AG04449 (cell line): ENCODE data around the gene ITM2C.

Source experiments
- CTCF ChIA-PET: fragments of 350-600 bp; formaldehyde crosslinking; extraction: SDS; loops from one replicate; lab custom pipeline; 2021; ENCODE audit warnings: antibody characterized with exemption; lab: Yijun Ruan, JAX
- POLR2A ChIA-PET: fragments of 400-600, 350-600 bp; formaldehyde crosslinking; extraction: SDS; loops from one replicate; lab custom pipeline; 2020; ENCODE audit warnings: antibody characterized with exemption, inconsistent platforms; lab: Yijun Ruan, JAX
- DNase-seq: peaks from one replicate; pipeline ENCODE4 v3.0.0-alpha.2; 2010; ENCODE audit warnings: low read depth, low spot score
- H3K4me3 ChIP-seq: 2 replicates; pipeline ENCODE4 v1.5.1; 2011; ENCODE audit warnings: low read depth, mild to moderate bottlenecking, control low read depth, low read length
- CTCF ChIP-seq: IDR thresholded peaks from one replicate; pipeline ENCODE4 v1.5.1; 2011; ENCODE audit warnings: mild to moderate bottlenecking, moderate library complexity, low read length, control low read depth, inconsistent platforms; ENCODE audit not compliant: insufficient read depth; ENCODE audit errors: missing control alignments

ITM2C gene

GRCh38 chr2:230846360-230846759 lies 18.4 kb upstream of the ITM2C start:
- TF ChIP-seq CTCF = no peak
- H3K4me3 ChIP-seq = no peak overlapping the region
- no peak for DNase-seq
- POLR2A ChIA-PET = no interaction called here
- CTCF ChIA-PET = interaction anchor here (0.9 to 4.2 kb wide), 8 partner anchors 13 to 141 kb away, joined by 3 to 79 read pairs (median 14); no protein-coding TSS in a partner anchor

- ChIA-PET POLR2A (no interaction called here), CTCF (interaction anchor here (0.7 to 4.2 kb wide), 28 partner anchors 8 to 929 kb away, joined by 3 to 79 read pairs (median 6); partner anchors contain the start of gene ITM2C)
- no peak overlapping the region for H3K4me3 ChIP-seq
- peak; percentile 9 for DNase-seq
- peak; percentile 95 for TF ChIP-seq CTCF
Observed at GRCh38 chr2:230847883-230848388, 16.8 kb upstream of the ITM2C start.

- H3K4me3 ChIP-seq = no peak overlapping the region
- POLR2A ChIA-PET = no interaction called here
- no peak for DNase-seq
- CTCF ChIA-PET = interaction anchor here (1.0 to 4.2 kb wide), 21 partner anchors 8 to 203 kb away, joined by 3 to 79 read pairs (median 8); partner anchors contain the start of gene ITM2C
- TF ChIP-seq CTCF = peak; percentile 75
Observed at GRCh38 chr2:230849633-230850357, 14.9 kb upstream of the ITM2C start.

GRCh38 chr2:230850358-230850658 lies 14.4 kb upstream of the ITM2C start:
- TF ChIP-seq CTCF = no peak
- ChIA-PET CTCF (interaction anchor here (0.7 to 3.9 kb wide), 13 partner anchors 8 to 139 kb away, joined by 3 to 20 read pairs (median 6); partner anchors contain the start of gene ITM2C), POLR2A (no interaction called here)
- no peak overlapping the region for H3K4me3 ChIP-seq
- DNase-seq = no peak

GRCh38 chr2:230852113-230852512 lies 12.6 kb upstream of the ITM2C start:
- no peak for TF ChIP-seq CTCF
- ChIA-PET CTCF (interaction anchor here (1.0 to 3.9 kb wide), 11 partner anchors 9 to 201 kb away, joined by 3 to 20 read pairs (median 6); partner anchors contain the start of gene ITM2C), POLR2A (no interaction called here)
- no peak overlapping the region for H3K4me3 ChIP-seq
- no peak for DNase-seq

- no peak overlapping the region for H3K4me3 ChIP-seq
- DNase-seq = no peak
- no peak for TF ChIP-seq CTCF
- POLR2A ChIA-PET = no interaction called here
- CTCF ChIA-PET = interaction anchor here (1.2 to 3.9 kb wide), 3 partner anchors 10 to 191 kb away, joined by 3 to 38 read pairs (median 20); no protein-coding TSS in a partner anchor
Observed at GRCh38 chr2:230861552-230862255, 3.0 kb upstream of the ITM2C start.
